HG03442 (cell line): Measurements from ENCODE around the gene CELF5.
A peak's percentile ranks its signal among the peaks of the same experiment; 100 is the strongest.

ENCODE experiments used
- ATAC-seq: cut with Tn5 transposase; IDR thresholded peaks from one replicate; pipeline ENCODE4 v1.9.1; 2021; ENCODE audit warnings: mild to moderate bottlenecking, moderate library complexity; ENCODE audit not compliant: unreplicated experiment

CELF5 gene

DNA sequence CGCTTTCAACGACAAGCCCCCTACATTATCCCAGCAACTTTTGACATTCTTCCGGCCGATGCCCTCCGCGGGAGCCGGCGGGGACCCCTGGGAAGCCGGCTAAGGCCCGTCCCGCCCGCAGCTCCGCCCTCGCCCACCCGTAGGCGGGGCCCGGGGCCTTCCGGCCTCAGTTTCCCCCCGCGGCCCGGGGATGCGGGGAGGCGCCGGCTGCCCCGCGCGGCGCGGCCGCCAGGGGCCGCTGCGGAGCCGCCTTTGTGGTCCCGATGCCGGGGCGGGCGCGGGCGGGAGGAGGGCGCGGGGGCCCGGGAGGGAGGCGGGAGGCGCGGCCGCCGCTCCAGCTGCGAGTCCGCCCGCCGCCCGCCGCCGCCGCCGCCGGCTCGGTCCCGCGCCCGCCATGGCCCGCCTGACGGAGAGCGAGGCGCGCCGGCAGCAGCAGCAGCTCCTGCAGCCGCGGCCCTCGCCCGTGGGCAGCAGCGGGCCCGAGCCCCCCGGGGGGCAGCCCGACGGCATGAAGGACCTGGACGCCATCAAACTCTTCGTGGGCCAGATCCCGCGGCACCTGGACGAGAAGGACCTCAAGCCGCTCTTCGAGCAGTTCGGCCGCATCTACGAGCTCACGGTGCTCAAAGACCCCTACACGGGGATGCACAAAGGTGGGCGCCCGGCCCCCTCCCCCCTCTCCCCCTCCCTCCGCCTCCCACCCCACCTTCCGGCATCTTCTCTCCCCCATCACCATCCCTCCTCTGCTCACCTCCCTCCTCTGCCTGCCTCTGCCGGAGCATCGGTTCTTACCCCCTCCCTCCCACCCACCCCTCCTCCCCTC lies at the start of gene CELF5:
CELF5 (plus strand) TSS at position 316 of the 823 bp plus-strand sequence; CDS start at position 395, 79 bp downstream.
- no peak for ATAC-seq

DNA sequence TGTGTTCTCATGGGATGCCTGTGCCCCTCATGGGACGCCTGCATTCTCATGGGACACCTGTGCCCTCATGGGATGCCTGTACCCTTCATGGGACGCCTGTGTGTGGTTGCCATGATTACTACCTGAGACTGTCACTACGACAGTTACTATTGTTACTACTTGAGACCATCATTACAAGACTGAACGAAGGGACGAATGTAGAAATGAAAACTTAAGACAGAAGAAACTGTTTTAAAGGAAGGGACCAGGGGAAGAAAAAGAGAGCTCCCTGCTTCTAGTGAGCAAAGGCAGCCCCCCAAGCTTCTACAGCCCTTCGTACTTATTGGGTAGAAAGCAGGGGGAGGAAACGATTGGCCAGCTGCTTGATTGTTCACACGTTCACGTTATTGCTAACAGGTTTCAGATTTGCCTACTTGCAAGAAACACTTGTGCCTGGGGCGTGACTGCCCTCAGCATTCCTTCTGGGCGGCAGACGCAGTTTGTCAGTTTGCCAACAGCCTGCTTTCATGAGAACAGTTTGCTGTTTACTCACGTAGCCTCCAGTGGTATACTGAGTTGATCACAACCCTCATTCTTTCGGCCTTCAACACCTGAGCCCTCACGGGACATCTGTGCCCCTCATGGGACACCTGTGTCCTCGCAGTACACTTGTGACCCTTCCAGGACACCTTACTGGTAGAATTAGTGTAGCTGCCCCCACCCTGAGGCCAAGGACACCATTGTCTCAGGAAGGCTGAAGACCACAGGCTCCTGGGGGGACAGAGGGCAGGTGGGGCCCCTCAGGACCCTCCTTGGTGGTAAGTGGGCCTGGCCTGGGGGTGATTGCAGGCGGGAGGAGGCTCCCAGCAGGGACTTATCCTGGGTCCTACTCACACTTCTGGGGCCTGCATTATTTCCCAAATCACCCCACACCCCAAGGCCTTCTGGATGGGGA lies 48.4 kb upstream of the CELF5 start:
- no peak for ATAC-seq

DNA sequence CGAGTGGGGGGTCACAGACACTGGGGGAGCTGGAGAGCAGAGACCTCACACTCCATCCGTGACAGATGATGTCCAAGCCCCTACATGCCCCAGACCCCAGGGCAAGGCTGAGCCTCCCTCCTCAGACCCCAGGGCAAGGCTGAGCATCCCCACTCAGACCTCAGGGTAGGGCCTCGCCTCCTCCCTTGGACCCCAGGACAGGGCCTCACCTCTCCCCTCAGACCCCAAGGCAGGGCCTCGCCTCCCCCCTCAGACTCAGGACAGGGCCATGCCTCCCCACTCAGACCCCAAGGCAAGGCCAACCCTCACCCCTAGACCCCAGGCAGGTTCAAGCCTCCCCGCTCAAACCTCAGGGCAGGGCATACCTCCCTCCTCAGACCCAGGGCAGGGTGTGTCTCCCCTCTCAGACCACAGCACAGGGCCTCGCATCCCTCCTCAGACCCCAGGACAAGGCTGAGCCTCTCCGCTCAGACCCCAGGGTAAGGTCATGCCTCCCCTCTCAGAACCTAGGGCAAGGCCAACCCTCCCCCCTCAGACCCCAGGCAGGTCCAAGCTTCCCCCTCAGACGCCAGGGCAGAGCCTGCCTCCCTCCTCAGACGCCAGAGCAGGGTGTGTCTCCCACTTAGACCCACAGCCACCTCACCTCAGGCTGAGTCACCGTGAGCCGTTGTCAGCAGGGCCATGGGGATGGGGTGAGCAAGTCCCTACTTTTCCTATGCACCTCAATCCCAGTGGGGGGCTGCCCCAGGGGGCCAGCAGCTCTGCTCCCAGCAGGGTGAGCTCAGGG lies 47.6 kb upstream of the CELF5 start:
- no peak for ATAC-seq

DNA sequence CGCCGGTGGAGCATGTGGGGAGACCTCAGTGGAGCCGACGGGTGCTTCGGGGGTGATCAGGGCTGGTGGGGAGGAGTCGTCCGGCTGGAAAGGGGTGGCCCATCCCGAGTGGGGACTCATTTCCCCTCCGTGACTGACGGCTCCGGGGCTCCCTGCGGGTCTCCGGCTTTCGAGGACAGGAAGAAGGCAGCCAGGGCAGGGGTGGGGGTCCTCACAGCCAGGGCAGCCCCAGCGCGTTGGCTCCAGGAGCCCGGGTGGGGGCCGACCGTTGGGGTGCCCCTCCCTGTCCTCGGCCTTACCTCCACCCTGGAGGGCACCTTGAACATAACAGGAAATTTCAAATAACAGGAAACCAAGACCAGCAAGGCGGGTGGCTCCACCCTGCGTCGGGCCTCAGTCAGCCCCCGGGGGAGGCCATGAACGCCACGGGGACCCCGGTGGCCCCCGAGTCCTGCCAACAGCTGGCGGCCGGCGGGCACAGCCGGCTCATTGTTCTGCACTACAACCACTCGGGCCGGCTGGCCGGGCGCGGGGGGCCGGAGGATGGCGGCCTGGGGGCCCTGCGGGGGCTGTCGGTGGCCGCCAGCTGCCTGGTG lies 46.0 kb upstream of the CELF5 start, which contains the start of gene S1PR4:
S1PR4 (plus strand) TSS at position 393 of the 596 bp plus-strand sequence; CDS start at position 417, 24 bp downstream.
- no peak for ATAC-seq

DNA sequence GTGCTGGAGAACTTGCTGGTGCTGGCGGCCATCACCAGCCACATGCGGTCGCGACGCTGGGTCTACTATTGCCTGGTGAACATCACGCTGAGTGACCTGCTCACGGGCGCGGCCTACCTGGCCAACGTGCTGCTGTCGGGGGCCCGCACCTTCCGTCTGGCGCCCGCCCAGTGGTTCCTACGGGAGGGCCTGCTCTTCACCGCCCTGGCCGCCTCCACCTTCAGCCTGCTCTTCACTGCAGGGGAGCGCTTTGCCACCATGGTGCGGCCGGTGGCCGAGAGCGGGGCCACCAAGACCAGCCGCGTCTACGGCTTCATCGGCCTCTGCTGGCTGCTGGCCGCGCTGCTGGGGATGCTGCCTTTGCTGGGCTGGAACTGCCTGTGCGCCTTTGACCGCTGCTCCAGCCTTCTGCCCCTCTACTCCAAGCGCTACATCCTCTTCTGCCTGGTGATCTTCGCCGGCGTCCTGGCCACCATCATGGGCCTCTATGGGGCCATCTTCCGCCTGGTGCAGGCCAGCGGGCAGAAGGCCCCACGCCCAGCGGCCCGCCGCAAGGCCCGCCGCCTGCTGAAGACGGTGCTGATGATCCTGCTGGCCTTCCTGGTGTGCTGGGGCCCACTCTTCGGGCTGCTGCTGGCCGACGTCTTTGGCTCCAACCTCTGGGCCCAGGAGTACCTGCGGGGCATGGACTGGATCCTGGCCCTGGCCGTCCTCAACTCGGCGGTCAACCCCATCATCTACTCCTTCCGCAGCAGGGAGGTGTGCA lies 45.3 kb upstream of the CELF5 start:
- no peak for ATAC-seq

DNA sequence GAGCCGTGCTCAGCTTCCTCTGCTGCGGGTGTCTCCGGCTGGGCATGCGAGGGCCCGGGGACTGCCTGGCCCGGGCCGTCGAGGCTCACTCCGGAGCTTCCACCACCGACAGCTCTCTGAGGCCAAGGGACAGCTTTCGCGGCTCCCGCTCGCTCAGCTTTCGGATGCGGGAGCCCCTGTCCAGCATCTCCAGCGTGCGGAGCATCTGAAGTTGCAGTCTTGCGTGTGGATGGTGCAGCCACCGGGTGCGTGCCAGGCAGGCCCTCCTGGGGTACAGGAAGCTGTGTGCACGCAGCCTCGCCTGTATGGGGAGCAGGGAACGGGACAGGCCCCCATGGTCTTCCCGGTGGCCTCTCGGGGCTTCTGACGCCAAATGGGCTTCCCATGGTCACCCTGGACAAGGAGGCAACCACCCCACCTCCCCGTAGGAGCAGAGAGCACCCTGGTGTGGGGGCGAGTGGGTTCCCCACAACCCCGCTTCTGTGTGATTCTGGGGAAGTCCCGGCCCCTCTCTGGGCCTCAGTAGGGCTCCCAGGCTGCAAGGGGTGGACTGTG lies 44.6 kb upstream of the CELF5 start:
- ATAC-seq: no peak

DNA sequence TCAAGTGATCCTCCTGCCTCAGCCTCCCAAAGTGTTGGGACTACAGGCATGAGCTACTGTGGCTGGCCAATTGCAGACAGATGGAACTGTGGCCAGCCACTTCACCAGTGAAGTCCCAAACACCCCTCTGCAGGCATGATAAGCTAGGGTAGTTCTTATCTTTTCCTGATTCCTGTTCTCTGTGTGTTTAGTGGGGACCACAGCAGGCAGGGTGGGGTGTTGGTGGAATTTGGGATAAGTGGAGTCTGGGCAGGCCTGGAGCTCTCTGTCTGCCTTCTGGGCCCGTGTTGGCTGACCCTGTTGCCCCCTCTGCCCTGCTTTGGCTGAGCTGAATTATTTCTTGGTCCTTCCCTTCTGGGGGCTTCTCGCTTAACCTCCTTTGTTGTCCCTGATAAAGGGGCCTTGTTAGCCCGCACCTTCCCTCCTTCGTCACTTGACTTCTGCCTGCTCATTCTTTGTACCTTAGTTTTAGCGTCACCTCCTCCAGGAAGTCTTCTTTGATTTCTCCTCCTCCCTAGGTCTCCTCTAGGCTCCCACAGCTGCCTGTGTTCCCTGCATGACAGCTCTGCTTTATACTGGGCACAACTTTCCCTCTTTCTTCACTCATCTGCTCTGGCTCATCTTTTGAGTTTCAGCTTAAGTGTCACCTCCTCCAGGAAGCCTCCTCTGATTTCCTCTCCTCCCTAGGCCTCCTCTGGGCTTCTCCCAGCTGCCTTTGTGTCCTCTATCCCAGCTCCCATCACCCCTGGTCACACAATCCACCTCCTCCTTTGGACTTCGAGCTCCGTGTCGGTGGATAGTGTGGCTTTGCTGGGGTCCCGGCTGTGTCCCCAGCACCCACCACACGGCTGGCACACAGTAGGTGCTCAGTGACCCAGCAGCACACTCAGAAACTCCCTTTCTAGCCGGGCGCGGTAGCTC lies 40.5 kb upstream of the CELF5 start:
- no peak for ATAC-seq

DNA sequence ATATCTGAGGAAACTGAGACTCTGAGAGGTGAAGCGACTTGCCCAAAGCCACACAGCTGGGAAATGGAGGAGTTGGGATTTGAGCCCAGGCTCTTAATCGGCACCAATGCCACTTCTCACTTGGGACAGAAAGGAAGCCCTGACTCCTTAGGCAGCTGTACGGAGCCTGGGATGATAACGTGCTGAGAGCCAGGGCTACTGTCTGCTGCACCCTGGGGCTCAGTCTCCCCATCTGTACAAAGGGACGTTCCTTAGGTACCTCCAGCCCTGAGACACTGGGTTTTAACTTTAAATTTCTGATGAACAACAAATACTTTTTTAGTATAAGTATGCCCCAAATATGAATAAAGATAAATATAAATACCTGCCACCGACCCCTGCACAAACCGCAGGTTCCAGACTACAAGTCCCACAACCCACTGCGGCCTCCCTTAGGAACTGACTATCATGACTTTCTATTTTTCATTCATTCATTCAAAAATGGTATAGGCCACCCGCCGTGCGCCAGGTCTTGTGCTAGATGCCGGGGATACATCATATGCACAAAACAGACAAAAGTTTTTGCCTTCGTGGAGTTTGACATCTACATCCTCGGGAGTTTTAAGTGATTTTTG lies 39.5 kb upstream of the CELF5 start:
- ATAC-seq: peak; percentile 13

DNA sequence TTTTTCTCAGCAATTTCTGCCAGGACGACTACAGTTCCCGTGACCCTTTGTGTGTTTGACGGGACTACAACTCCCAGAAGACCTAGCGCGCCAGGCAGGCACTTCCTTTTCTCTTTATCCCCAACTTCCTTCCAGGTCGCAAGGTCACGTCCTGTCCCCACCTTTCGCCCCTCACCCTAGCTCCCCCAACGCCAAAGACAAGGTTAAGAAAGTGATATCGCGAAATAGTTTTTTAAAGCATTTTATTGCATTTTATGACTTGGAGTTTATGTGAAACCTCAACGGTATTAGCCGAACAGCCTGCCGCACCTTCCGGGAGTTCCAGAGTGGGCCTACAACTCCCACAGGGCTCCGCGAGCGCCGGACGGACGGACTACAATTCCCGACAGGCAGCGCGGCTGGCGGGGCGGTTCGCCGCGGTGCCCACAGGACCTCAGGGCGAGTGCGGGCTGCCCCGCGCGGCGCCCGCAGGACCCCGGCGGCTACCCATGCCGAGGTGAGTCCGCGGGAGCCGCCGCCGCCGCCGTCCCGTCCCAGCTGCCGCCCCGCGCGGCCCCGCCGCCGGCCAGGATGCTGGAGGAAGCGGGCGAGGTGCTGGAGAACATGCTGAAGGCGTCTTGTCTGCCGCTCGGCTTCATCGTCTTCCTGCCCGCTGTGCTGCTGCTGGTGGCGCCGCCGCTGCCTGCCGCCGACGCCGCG lies 38.9 kb upstream of the CELF5 start, which contains the start of gene NCLN:
NCLN (plus strand) TSS at position 470 of the 699 bp plus-strand sequence; CDS start at position 571, 101 bp downstream.
- peak; percentile 65 for ATAC-seq

DNA sequence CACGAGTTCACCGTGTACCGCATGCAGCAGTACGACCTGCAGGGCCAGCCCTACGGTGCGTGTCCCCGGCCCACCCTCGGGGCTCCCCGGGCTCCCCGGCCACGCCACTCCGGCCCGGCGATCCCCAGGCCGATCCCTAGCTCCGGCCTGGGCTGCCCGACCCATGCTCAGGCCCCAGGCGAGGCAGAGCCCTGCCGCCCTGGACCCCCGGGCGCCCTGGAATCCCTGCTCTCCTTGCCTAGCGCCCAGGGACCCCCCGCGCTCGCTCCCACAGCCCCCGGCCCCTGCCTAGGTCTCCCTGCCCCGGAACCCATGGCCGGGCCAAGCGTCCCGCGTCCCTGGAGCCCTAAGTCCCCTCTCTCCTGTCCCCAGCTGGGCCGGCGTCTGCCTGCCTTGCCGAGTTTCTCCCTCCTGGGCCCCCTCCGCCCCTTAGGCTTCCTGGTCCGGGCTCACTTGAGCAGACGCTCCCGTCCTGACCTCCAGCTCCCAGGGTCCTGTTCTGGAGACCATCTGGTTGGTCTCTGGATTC lies 38.2 kb upstream of the CELF5 start:
- peak; percentile 16 for ATAC-seq

DNA sequence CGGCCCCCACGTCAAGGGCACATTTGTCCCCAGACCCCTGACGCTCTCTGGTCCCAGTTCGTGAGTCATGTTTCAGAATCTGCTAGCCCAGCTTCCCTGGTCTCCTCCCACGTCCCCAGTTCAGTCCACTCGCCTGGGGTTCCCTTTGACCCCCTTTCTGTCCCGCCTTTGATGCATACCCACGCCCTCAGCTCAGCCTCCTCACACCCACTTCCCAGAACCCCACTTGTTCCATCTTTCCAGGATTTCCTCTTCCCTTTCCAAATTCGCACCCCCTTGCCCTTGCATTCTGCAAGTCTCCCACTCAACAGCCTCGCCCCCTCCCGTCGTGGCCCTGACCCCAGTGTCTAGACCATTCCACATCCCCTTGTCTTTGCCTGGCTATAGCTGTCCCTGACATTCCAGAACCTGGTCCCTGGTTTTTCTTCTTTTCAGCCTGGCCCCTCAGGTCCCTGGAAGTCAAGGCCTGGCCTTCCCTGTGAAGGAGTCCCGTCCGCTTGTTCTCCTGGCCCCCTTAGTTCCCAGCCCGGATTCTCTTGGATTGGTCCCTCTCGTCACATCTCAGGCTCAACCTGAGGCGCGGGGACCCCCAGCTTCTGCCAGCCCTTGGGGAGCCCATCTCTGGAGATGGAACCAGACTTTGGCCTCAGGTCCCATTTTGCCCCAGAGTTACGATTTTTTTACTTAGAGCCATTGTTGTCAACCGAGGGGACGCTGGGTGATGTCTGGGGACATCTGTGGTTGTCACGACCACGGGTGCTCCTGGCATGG lies 37.4 kb upstream of the CELF5 start:
- ATAC-seq: no peak

DNA sequence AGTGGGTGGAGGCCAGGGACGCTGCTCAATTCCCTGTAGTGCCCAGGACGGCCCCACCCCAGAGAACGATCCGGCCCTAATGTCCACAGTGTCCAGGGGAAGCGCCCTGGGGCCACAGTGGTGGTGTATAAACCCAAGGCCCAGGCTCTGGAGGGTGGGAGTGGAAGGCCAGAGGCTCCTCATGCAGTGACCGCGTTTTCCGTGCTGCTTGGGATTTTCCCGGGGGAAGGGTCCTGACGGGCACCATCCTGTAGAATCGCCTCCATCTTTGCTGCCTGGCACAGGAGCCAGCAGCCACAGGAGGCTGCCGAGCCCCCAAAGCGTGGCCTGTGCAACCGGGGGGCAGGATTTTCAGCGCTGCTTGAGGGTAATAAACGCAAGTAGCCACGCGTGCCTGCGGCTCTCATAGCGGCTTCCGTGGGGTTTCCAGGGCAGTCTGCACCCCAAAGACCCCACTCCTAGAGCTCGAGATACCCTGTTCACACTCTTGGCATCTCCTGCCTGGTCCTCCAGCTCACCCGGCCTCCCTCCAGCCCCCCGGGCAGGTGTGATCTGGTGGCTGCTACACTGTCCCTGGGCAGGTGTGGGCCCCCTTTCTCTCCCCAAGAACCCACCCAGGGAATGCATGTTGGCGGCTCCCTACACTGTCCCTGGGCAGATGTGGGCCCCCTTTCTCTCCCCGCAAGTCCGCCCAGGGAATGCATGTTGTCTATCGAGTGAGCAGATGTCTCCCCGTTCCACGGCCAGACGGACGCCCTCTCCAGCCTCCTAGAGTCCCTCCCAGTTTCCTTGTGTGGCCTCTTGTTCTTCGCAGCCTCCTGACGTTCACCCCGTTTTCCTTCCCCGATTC lies 36.6 kb upstream of the CELF5 start:
- no peak for ATAC-seq

DNA sequence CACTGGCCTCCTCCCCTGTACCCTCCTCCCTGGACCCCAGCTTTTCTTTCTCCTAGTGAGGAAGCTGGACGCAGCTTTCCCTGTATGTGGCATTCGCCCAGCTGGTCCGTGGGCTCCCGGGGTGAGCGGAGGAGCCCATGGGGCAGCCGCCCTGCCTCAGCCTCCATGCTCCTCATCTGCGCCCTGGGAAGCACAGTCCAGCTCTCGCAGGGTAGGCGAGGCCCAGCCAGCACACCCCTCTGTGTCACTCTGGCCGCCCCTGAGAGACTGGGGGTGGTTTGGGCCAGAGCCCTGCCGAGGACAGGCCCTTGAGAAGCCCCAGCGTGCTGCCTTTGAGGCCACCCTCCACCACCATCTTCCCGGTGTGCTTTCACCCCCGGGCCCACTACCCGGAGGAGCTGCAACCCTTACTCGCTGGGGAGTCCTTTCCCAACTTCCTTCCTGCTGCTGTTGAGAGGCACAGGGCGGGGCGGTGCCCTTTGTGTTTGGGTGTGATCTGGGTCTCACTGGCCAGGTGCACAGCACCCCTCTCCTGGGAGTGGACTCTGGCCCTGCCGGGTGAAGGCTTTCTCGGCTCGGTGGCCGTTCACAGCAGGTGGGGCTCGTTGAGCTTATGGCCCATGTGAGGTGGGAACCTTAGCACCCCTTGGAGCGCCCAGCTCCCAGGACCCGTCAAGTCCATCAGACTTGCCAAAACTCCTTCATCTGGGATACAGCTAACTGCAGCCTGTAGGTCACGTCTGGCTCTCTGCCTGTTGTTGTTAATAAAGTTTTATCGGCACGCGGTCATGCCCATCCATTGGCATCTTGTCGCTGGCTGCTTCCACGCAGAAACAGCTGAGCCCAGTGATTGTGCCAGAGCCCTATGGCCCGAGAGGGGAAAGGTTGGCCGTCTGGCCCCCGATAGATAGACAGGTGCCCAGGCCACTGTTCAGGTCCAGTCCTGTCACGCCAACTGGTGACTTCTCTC lies 35.5 kb upstream of the CELF5 start:
- ATAC-seq: no peak
